WTC11 (cell line): Measurements from ENCODE around the gene SDE2.

Source experiments
- ATF1 ChIP-seq: sonication (generic); formaldehyde crosslinking; IDR thresholded peaks from 2 replicates; pipeline ENCODE4 v1.8.1; 2023; ENCODE audit warnings: mild to moderate bottlenecking, moderate library complexity, missing genetic modification reagents
- CBFB ChIP-seq: sonication (generic); formaldehyde crosslinking; IDR thresholded peaks from 2 replicates; pipeline ENCODE4 v1.8.1; 2022; ENCODE audit warnings: mild to moderate bottlenecking, low read depth, missing genetic modification reagents
- CTCF ChIP-seq: fragments of 200-600 bp; IDR thresholded peaks from 2 replicates; pipeline ENCODE4 v1.8.0; 2022; ENCODE audit warnings: antibody characterized with exemption
- FOXP4 ChIP-seq: sonication (generic); formaldehyde crosslinking; IDR thresholded peaks from 2 replicates; pipeline ENCODE4 v1.8.0; 2022; ENCODE audit warnings: mild to moderate bottlenecking, missing genetic modification reagents
- NFYB ChIP-seq: sonication (generic); formaldehyde crosslinking; conservative IDR thresholded peaks from 2 replicates; pipeline ENCODE4 v1.8.0; 2022; ENCODE audit warnings: low read depth, missing genetic modification reagents
- RELA ChIP-seq: sonication (generic); formaldehyde crosslinking; IDR thresholded peaks from 2 replicates; pipeline ENCODE4 v1.8.1; 2022; ENCODE audit warnings: missing genetic modification reagents, mild to moderate bottlenecking, borderline replicate concordance
- TEAD4 ChIP-seq: sonication (generic); formaldehyde crosslinking; IDR thresholded peaks from 2 replicates; pipeline ENCODE4 v1.8.0; 2022; ENCODE audit warnings: mild to moderate bottlenecking, missing genetic modification reagents

GRCh38 chr1:226021401-226021800 is 22.3 kb upstream of the SDE2 start:
- TF ChIP-seq CTCF, result no peak
- no peak for TF ChIP-seq NFYB (CRISPR knock-in tag)
- no peak for TF ChIP-seq TEAD4 (CRISPR knock-in tag)
- no peak for TF ChIP-seq FOXP4 (CRISPR knock-in tag)
- TF ChIP-seq ATF1 (CRISPR knock-in tag), result no peak
- no peak for TF ChIP-seq RELA (CRISPR knock-in tag)
- no peak for TF ChIP-seq CBFB (CRISPR knock-in tag)
